Lung (tissue), 12 donors: ENCODE measurements around the gene IL4R. TPM values are rescaled to one million over a fixed set of nuclear protein-coding genes. Genes with fewer than 3 reads are reported as not detected.

Experiments used
- ATAC-seq: fragments of 200-7000 bp; cut with Tn5 transposase; one replicate; pipeline ENCODE4 v1.9.1; 2020; ENCODE audit warnings: moderate number of reproducible peaks; ENCODE audit not compliant: insufficient read depth, low FRiP score
- DNase-seq, 3 donors: peaks; one replicate each; pipeline ENCODE4 v3.0.0-alpha.2; 2013 to 2017
- H3K27ac ChIP-seq, 2 donors: one replicate each; pipeline ENCODE4 v1.5.1; 2013; ENCODE audit warnings: mild to moderate bottlenecking in 2 of 2, moderate library complexity in 2 of 2, control low read depth in 1 of 2, inconsistent platforms in 1 of 2, low read depth in 1 of 2, low read length in 1 of 2
- H3K27me3 ChIP-seq, 3 donors: one replicate each; pipeline ENCODE4 v1.5.1; 2013; ENCODE audit warnings: low read length in 2 of 3; ENCODE audit not compliant: control insufficient read depth in 3 of 3, insufficient read depth in 3 of 3
- H3K36me3 ChIP-seq, 4 donors: one replicate each; pipeline ENCODE4 v1.5.1; 2013; ENCODE audit warnings: low read length in 4 of 4, mild to moderate bottlenecking in 1 of 4, moderate library complexity in 1 of 4; ENCODE audit not compliant: control insufficient read depth in 4 of 4, insufficient read depth in 4 of 4
- H3K4me1 ChIP-seq, 5 donors: one replicate each; pipeline ENCODE4 v1.5.1; 2013; ENCODE audit warnings: low read length in 5 of 5, mild to moderate bottlenecking in 2 of 5, moderate library complexity in 1 of 5; ENCODE audit not compliant: control insufficient read depth in 5 of 5, insufficient read depth in 5 of 5
- H3K4me3 ChIP-seq: one replicate; pipeline ENCODE4 v1.5.1; 2013; ENCODE audit warnings: mild to moderate bottlenecking, control low read depth, moderate library complexity
- H3K9ac ChIP-seq, 2 donors: one replicate each; pipeline ENCODE4 v1.5.1; 2013; ENCODE audit warnings: low read length in 2 of 2, control low read depth in 1 of 2; ENCODE audit not compliant: insufficient read depth in 1 of 2
- H3K9me3 ChIP-seq, 4 donors: one replicate each; pipeline ENCODE4 v1.5.1; 2013; ENCODE audit warnings: low read length in 3 of 4, mild to moderate bottlenecking in 1 of 4, moderate library complexity in 1 of 4; ENCODE audit not compliant: control insufficient read depth in 4 of 4, insufficient read depth in 3 of 4
- CTCF ChIP-seq: IDR thresholded peaks from 2 replicates; pipeline ENCODE4 v1.5.1; 2012; ENCODE audit warnings: mild to moderate bottlenecking; ENCODE audit errors: control extremely low read depth, extremely low read depth
- WGBS, 2 donors: extraction: QIAGEN DNeasy Blood & Tissue Kit; methylation state at CpG; one replicate each; pipeline ENCODE4 v1.1.7; 2013; 5-methylcytosine and 5-hydroxymethylcytosine counted together
- polyA plus RNA-seq, 2 donors: library from polyadenylated mRNA; stranded (reverse); fragments of 200-250 nt; gene quantifications; one replicate each; pipeline ENCODE4 v1.2.1, GENCODE V29; 2013
- total RNA-seq, 2 donors: library from RNA; depleted of rRNA in 1 of 2; stranded (reverse); fragments of >200 nt in 1 of 2; gene quantifications; one replicate each; pipeline ENCODE4 v1.2.1, GENCODE V29; 2014 to 2021
- donor health status: control.
- donor health status: control.
- donor health status: Bipolar disorder and iron deficiency.
- donor health status: healthy.
- donor health status: DM: yes; HTN: yes; CAD: no.

IL4R gene
- total and polyA plus RNA-seq, 4 donors, result 61.3 to 175 (median 114) TPM

GRCh38 chr16:27303256-27304100, 10.3 kb upstream of the IL4R start:
- Histone ChIP-seq H3K9me3 (peaks cover 0 to 3% (median 0%) of the 10 kb centered on the region in 4 donors), H3K27ac (no peak overlapping the region), H3K27me3 (no peaks in the 10 kb centered on the region), H3K4me1 (no peaks in the 10 kb centered on the region), H3K4me3 (no peak overlapping the region), H3K9ac (no peak overlapping the region), H3K36me3 (no peaks in the 10 kb centered on the region)
- TF ChIP-seq CTCF, result no peak
- ATAC-seq (no peak), DNase-seq (no peak)
- WGBS, 2 donors, result 88 to 91% methylated on average over 12 of the region's 12 CpGs

GRCh38 chr16:27304102-27304501, 9.7 kb upstream of the IL4R start:
- TF ChIP-seq CTCF, result no peak
- Histone ChIP-seq H3K9ac (no peak overlapping the region), H3K4me1 (no peaks in the 10 kb centered on the region), H3K4me3 (no peak overlapping the region), H3K27me3 (no peaks in the 10 kb centered on the region), H3K36me3 (no peaks in the 10 kb centered on the region), H3K27ac (no peak overlapping the region), H3K9me3 (peaks cover 0 to 3% (median 0%) of the 10 kb centered on the region in 4 donors)
- ATAC-seq (no peak), DNase-seq (no peak)
- 52 to 54% methylated on average over 2 of the region's 2 CpGs for WGBS, 2 donors

- ATAC-seq, result peak; percentile 41
- Histone ChIP-seq H3K27ac (peak overlapping the region in 1 of 2 donors; percentile 6), H3K9ac (no peak overlapping the region), H3K4me1 (no peaks in the 10 kb centered on the region), H3K36me3 (no peaks in the 10 kb centered on the region), H3K9me3 (peaks cover 0 to 3% (median 0%) of the 10 kb centered on the region in 4 donors), H3K27me3 (no peaks in the 10 kb centered on the region), H3K4me3 (no peak overlapping the region)
- no peak for DNase-seq
- TF ChIP-seq CTCF, result no peak
- 60 to 61% methylated on average over 5 of the region's 5 CpGs for WGBS, 2 donors
These were observed 8.7 kb upstream of the IL4R start for GRCh38 chr16:27304881-27305745.
